Measurements from ENCODE around the gene CHCHD1.
"Not testable (repeated sequence)": the region's sequence is repeated elsewhere in the genome, so short reads cannot be mapped to it uniquely, and the experiment has no call there.

Gene CHCHD1

GRCh38 chr10:73734028-73734720 lies 47.7 kb upstream of the CHCHD1 start:
- no peak for DNase-seq
- no peak overlapping the region for H3K27ac ChIP-seq (ENCODE audit: low read length)
- H3K4me2 ChIP-seq (ENCODE audit: low read depth, low read length): no peak overlapping the region
- no peaks in the 10 kb centered on the region for H3K9me2 ChIP-seq (replicated peaks; ENCODE audit: insufficient read depth, low read length)
- no peaks in the 10 kb centered on the region for H4K20me1 ChIP-seq (ENCODE audit: insufficient read depth, low read length)
- H3K4me1 ChIP-seq (ENCODE audit: low read length): no peaks in the 10 kb centered on the region; the same call in 1 of the 2 replicates
- H3K27me3 ChIP-seq (replicated peaks; ENCODE audit: insufficient read depth, low read length): no peaks in the 10 kb centered on the region
- no peaks in the 10 kb centered on the region for H3K9me3 ChIP-seq (replicated peaks; ENCODE audit: insufficient read depth, low read length)
- H3K36me3 ChIP-seq (replicated peaks; ENCODE audit: insufficient read depth, low read length): no peaks in the 10 kb centered on the region
- H3F3A ChIP-seq (ENCODE audit: insufficient read depth, low read length): peaks cover 7% of the 10 kb centered on the region; the same call in 1 of the 2 replicates
- no peak overlapping the region for H3K4me3 ChIP-seq (ENCODE audit: low read length)
- TF ChIP-seq EZH2phosphoT487 (IDR thresholded peaks at IDR 0.05; ENCODE audit: low read length): no peak
- TF ChIP-seq EZH2 (optimal IDR thresholded peaks at IDR 0.05; ENCODE audit: low read depth, low read length): no peak
- no peak for TF ChIP-seq CTCF (IDR thresholded peaks at IDR 0.05; ENCODE audit: low read length)
- H3K9ac ChIP-seq (ENCODE audit: low read length): no peak overlapping the region
- no peak overlapping the region for H2AFZ ChIP-seq (ENCODE audit: low read length)
- H3K79me2 ChIP-seq (ENCODE audit: low read length): peaks cover 41% of the 10 kb centered on the region

- H3K79me2 ChIP-seq (ENCODE audit: low read length): peaks cover 36% of the 10 kb centered on the region
- no peaks in the 10 kb centered on the region for H3K27me3 ChIP-seq (replicated peaks; ENCODE audit: insufficient read depth, low read length)
- no peak for TF ChIP-seq EZH2phosphoT487 (IDR thresholded peaks at IDR 0.05; ENCODE audit: low read length)
- TF ChIP-seq CTCF (IDR thresholded peaks at IDR 0.05; ENCODE audit: low read length): no peak
- no peak for TF ChIP-seq EZH2 (optimal IDR thresholded peaks at IDR 0.05; ENCODE audit: low read depth, low read length)
- H3K9me3 ChIP-seq (replicated peaks; ENCODE audit: insufficient read depth, low read length): no peaks in the 10 kb centered on the region
- peaks cover 7% of the 10 kb centered on the region; the same call in 1 of the 2 replicates for H3F3A ChIP-seq (ENCODE audit: insufficient read depth, low read length)
- H3K27ac ChIP-seq (ENCODE audit: low read length): no peak overlapping the region
- no peaks in the 10 kb centered on the region; the same call in 1 of the 2 replicates for H3K4me1 ChIP-seq (ENCODE audit: low read length)
- H3K9me2 ChIP-seq (replicated peaks; ENCODE audit: insufficient read depth, low read length): no peaks in the 10 kb centered on the region
- no peak overlapping the region for H3K4me2 ChIP-seq (ENCODE audit: low read depth, low read length)
- H4K20me1 ChIP-seq (ENCODE audit: insufficient read depth, low read length): no peaks in the 10 kb centered on the region
- no peak for DNase-seq
- no peaks in the 10 kb centered on the region for H3K36me3 ChIP-seq (replicated peaks; ENCODE audit: insufficient read depth, low read length)
- no peak overlapping the region for H2AFZ ChIP-seq (ENCODE audit: low read length)
- no peak overlapping the region for H3K4me3 ChIP-seq (ENCODE audit: low read length)
- no peak overlapping the region for H3K9ac ChIP-seq (ENCODE audit: low read length)
Measured at GRCh38 chr10:73734796-73735305, 47.0 kb upstream of the CHCHD1 start.

GRCh38 chr10:73740501-73741254 lies 41.2 kb upstream of the CHCHD1 start:
- H3K9ac ChIP-seq (ENCODE audit: low read length); H3K4me2 ChIP-seq (ENCODE audit: low read depth, low read length); H3K27ac ChIP-seq (ENCODE audit: low read length); H2AFZ ChIP-seq (ENCODE audit: low read length); H3K4me3 ChIP-seq (ENCODE audit: low read length); H3K36me3 ChIP-seq (replicated peaks; ENCODE audit: insufficient read depth, low read length); H3K9me2 ChIP-seq (replicated peaks; ENCODE audit: insufficient read depth, low read length); H3K27me3 ChIP-seq (replicated peaks; ENCODE audit: insufficient read depth, low read length); DNase-seq; H4K20me1 ChIP-seq (ENCODE audit: insufficient read depth, low read length); H3K9me3 ChIP-seq (replicated peaks; ENCODE audit: insufficient read depth, low read length); H3F3A ChIP-seq (ENCODE audit: insufficient read depth, low read length): not testable (repeated sequence)
- H3K79me2 ChIP-seq (ENCODE audit: low read length): peaks cover 37% of the 10 kb centered on the region
- H3K4me1 ChIP-seq (ENCODE audit: low read length): peaks cover 13% of the 10 kb centered on the region

GRCh38 chr10:73742454-73742734 lies 39.5 kb upstream of the CHCHD1 start:
- H3K79me2 ChIP-seq (ENCODE audit: low read length): peaks cover 54% of the 10 kb centered on the region
- no peaks in the 10 kb centered on the region for H3K27me3 ChIP-seq (replicated peaks; ENCODE audit: insufficient read depth, low read length)
- no peaks in the 10 kb centered on the region for H4K20me1 ChIP-seq (ENCODE audit: insufficient read depth, low read length)
- H3K36me3 ChIP-seq (replicated peaks; ENCODE audit: insufficient read depth, low read length): peaks cover 3% of the 10 kb centered on the region; the same call in 1 of the 2 replicates
- no peak overlapping the region for H3K4me3 ChIP-seq (ENCODE audit: low read length)
- DNase-seq: no peak
- H3K9me2 ChIP-seq (replicated peaks; ENCODE audit: insufficient read depth, low read length): no peaks in the 10 kb centered on the region
- H3K9ac ChIP-seq (ENCODE audit: low read length): no peak overlapping the region
- peaks cover 6% of the 10 kb centered on the region; the same call in 1 of the 2 replicates for H3F3A ChIP-seq (ENCODE audit: insufficient read depth, low read length)
- TF ChIP-seq CTCF (IDR thresholded peaks at IDR 0.05; ENCODE audit: low read length) (no peak), EZH2 (optimal IDR thresholded peaks at IDR 0.05; ENCODE audit: low read depth, low read length) (no peak), EZH2phosphoT487 (IDR thresholded peaks at IDR 0.05; ENCODE audit: low read length) (no peak)
- H2AFZ ChIP-seq (ENCODE audit: low read length): no peak overlapping the region
- peaks cover 21% of the 10 kb centered on the region for H3K4me1 ChIP-seq (ENCODE audit: low read length)
- no peaks in the 10 kb centered on the region for H3K9me3 ChIP-seq (replicated peaks; ENCODE audit: insufficient read depth, low read length)
- no peak overlapping the region for H3K27ac ChIP-seq (ENCODE audit: low read length)
- no peak overlapping the region for H3K4me2 ChIP-seq (ENCODE audit: low read depth, low read length)
